K562 (cell line): ENCODE results near the gene RBFOX1. TPM values are rescaled to one million over a fixed set of nuclear protein-coding genes. Genes with fewer than 3 reads are reported as not detected.

Experiments
- ATAC-seq: fragments of 200-7000 bp; cut with Tn5 transposase; 3 replicates; pipeline ENCODE4 v1.9.1; 2020; ENCODE audit warnings: moderate library complexity
- BruUV-seq: library from RNA; stranded (reverse); fragments of 400-500 nt; replicated peaks from 2 replicates; lab custom pipeline; 2021; lab: Mats Ljungman, UMichigan
- CTCF ChIA-PET: fragments of 300-600 bp; formaldehyde crosslinking; extraction: SDS; loops from one replicate; lab custom pipeline; 2021; ENCODE audit warnings: low intra/inter-chr PET ratio; lab: Yijun Ruan, JAX
- POLR2A ChIA-PET: fragments of 300-600, 350-650 bp; sonication (Branson Sonifier 250); formaldehyde crosslinking; extraction: SDS; loops from one replicate; lab custom pipeline; 2021; ENCODE audit warnings: antibody characterized with exemption, inconsistent platforms; lab: Yijun Ruan, JAX
- DNase-seq, 4 experiments: peaks; one replicate each; pipeline versions ENCODE4 v3.0.0 to v3.0.0-alpha.2; 2011 to 2018; ENCODE audit warnings: low spot score in 3 of 4, mixed read lengths in 3 of 4; ENCODE audit errors: extremely low read depth in 1 of 4
- FAIRE-seq: peaks from 2 replicates; lab custom pipeline; 2011; peaks lifted over from hg19 to GRCh38; lab: Jason Lieb, UNC
- H2AFZ ChIP-seq: 2 replicates; pipeline ENCODE4 v1.6.0; 2011; ENCODE audit warnings: low read depth, low read length, control low read depth, inconsistent platforms
- H3K27ac ChIP-seq: fragments of 200-600 bp; 3 replicates; pipeline ENCODE4 v1.8.0; 2011; ENCODE audit warnings: low read depth, mild to moderate bottlenecking, control low read depth, inconsistent platforms, low read length, moderate library complexity, mixed read lengths; ENCODE audit errors: extremely low read depth
- H3K27me3 ChIP-seq, 2 experiments: fragments of 300-600 bp in 1 of 2; 2 replicates in 1 of 2; 3 replicates in 1 of 2; pipeline versions ENCODE4 v1.6.0 to v1.8.0; 2011; ENCODE audit warnings: inconsistent platforms in 2 of 2, low read length in 2 of 2, mild to moderate bottlenecking in 1 of 2, mixed read lengths in 1 of 2, moderate library complexity in 1 of 2; ENCODE audit not compliant: control insufficient read depth in 2 of 2, insufficient read depth in 2 of 2
- H3K36me3 ChIP-seq: fragments of 300-600 bp; 3 replicates; pipeline ENCODE4 v1.8.0; 2011; ENCODE audit warnings: mild to moderate bottlenecking, low read length, inconsistent platforms; ENCODE audit not compliant: control insufficient read depth, insufficient read depth
- H3K4me1 ChIP-seq, 2 experiments: fragments of 200-600 bp in 1 of 2; replicated peaks in 1 of 2; 2 replicates in 1 of 2; 3 replicates in 1 of 2; pipeline versions ENCODE4 v1.5.1 to v1.8.0; 2011; ENCODE audit warnings: inconsistent platforms in 2 of 2, low read length in 2 of 2, mild to moderate bottlenecking in 1 of 2, mixed read lengths in 1 of 2, moderate library complexity in 1 of 2; ENCODE audit not compliant: control insufficient read depth in 2 of 2, insufficient read depth in 2 of 2
- H3K4me2 ChIP-seq: 2 replicates; pipeline ENCODE4 v1.6.1; 2011; ENCODE audit warnings: low read length, control low read depth, inconsistent platforms, mixed read lengths; ENCODE audit not compliant: insufficient read depth
- H3K4me3 ChIP-seq: fragments of 200-600 bp; sonication (generic), shearing (Covaris generic); 2 replicates; pipeline ENCODE4 v1.5.1; 2016; ENCODE audit warnings: control low read depth, inconsistent platforms
- H3K79me2 ChIP-seq: fragments of 200-600 bp; 3 replicates; pipeline ENCODE4 v1.8.0; 2011; ENCODE audit warnings: low read length, inconsistent platforms; ENCODE audit not compliant: control insufficient read depth, insufficient read depth
- H3K9ac ChIP-seq, 2 experiments: 2 replicates each; pipeline versions ENCODE4 v1.6.0 to v1.6.1; 2011; ENCODE audit warnings: low read depth in 2 of 2, low read length in 2 of 2, control low read depth in 1 of 2, inconsistent platforms in 1 of 2, mild to moderate bottlenecking in 1 of 2, mixed read lengths in 1 of 2; ENCODE audit not compliant: insufficient read depth in 1 of 2
- H3K9me1 ChIP-seq: one replicate; pipeline ENCODE4 v1.6.0; 2011; ENCODE audit warnings: inconsistent platforms, mild to moderate bottlenecking, low read length, moderate library complexity; ENCODE audit not compliant: control insufficient read depth, insufficient read depth
- H3K9me3 ChIP-seq: replicated peaks from 2 replicates; pipeline ENCODE4 v1.5.1; 2011; ENCODE audit warnings: low read depth, low read length, inconsistent platforms; ENCODE audit not compliant: control insufficient read depth, insufficient read depth
- H4K20me1 ChIP-seq: replicated peaks from 2 replicates; pipeline ENCODE4 v1.6.1; 2011; ENCODE audit warnings: low read length, inconsistent platforms, mixed read lengths; ENCODE audit not compliant: control insufficient read depth, insufficient read depth
- CHD1 ChIP-seq: fragments of 200-600 bp; sonication (generic); IDR thresholded peaks from one replicate; pipeline ENCODE4 v1.6.1; 2012; ENCODE audit warnings: mild to moderate bottlenecking, moderate library complexity, low read length, inconsistent platforms
- DACH1 ChIP-seq: fragments of 450-650 bp; IDR thresholded peaks from 2 replicates; pipeline ENCODE4 v1.6.1; 2018; ENCODE audit not compliant: partially characterized antibody
- KAT2B ChIP-seq: IDR thresholded peaks from one replicate; pipeline ENCODE4 v1.6.1; 2012; ENCODE audit warnings: low read depth, mild to moderate bottlenecking, control low read depth, inconsistent platforms, low read length, moderate library complexity
- NFRKB ChIP-seq: fragments of 450-650 bp; IDR thresholded peaks from 2 replicates; pipeline ENCODE4 v1.6.1; 2016; ENCODE audit warnings: low read depth
- PKNOX1 ChIP-seq: fragments of 450-650 bp; IDR thresholded peaks from 2 replicates; pipeline ENCODE4 v1.6.1; 2016
- SMAD2 ChIP-seq: fragments of 150-350 bp; IDR thresholded peaks from 2 replicates; pipeline ENCODE4 v1.6.1; 2014; ENCODE audit warnings: low read depth, mild to moderate bottlenecking, low read length
- TAF7 ChIP-seq: fragments of 450-650 bp; IDR thresholded peaks from 2 replicates; pipeline ENCODE4 v1.6.1; 2016; ENCODE audit warnings: missing genetic modification characterization, missing compliant biosample characterization
- YY1 ChIP-seq, 3 experiments: IDR thresholded peaks; 2 replicates each; pipeline ENCODE4 v1.6.1; 2011; ENCODE audit warnings: low read length in 2 of 3, mild to moderate bottlenecking in 2 of 3, moderate library complexity in 2 of 3, borderline replicate concordance in 1 of 3, control low read depth in 1 of 3, low read depth in 1 of 3; ENCODE audit not compliant: insufficient read depth in 3 of 3, insufficient replicate concordance in 2 of 3, control insufficient read depth in 1 of 3, insufficient read length in 1 of 3; ENCODE audit errors: extremely low read depth in 1 of 3
- ZBTB49 ChIP-seq: sonication (generic); formaldehyde crosslinking; IDR thresholded peaks from 2 replicates; pipeline ENCODE4 v1.8.0; 2022; ENCODE audit warnings: missing genetic modification reagents, mild to moderate bottlenecking, borderline replicate concordance
- ZNF224 ChIP-seq: sonication (generic); formaldehyde crosslinking; IDR thresholded peaks from 2 replicates; pipeline ENCODE4 v1.8.0; 2022; ENCODE audit warnings: mild to moderate bottlenecking, missing genetic modification reagents
- WGBS: fragments of 100-300 bp; shearing (Covaris generic); methylation state at CpG from one replicate; pipeline ENCODE4 v1.1.6; 2016; ENCODE audit warnings: low coverage, mixed read lengths; ENCODE audit not compliant: insufficient coverage; ENCODE audit errors: missing lambda C conversion rate; 5-methylcytosine and 5-hydroxymethylcytosine counted together
- in situ Hi-C: fragments of 300-500 bp; cut with MboI; formaldehyde crosslinking; loops from 4 replicates; pipeline ENCODE4 v1.15.0; 2018; ENCODE audit warnings: inconsistent platforms, mixed read lengths
- intact Hi-C: fragments of 100-400 bp; cut with micrococcal nuclease; formaldehyde crosslinking; loops from 2 replicates; pipeline ENCODE4 v1.14.2; 2022
- polyA plus RNA-seq, 8 experiments: library from polyadenylated mRNA; depleted of rRNA in 4 of 8; stranded (reverse) in 5 of 8; unstranded in 3 of 8; fragments of >200 nt; fragmentation: Nextera tagmentation in 2 of 8; fragmentation: Illumina TruSeq in 1 of 8; extraction: Ambion mirVana in 2 of 8; extraction: Trizol in 1 of 8; gene quantifications; 2 replicates each; pipeline versions ENCODE4 v1.2.1 to v1.2.3, GENCODE V29; 2011 to 2014; ENCODE audit warnings: inconsistent platforms in 1 of 8, missing spikeins in 1 of 8
- total RNA-seq, 7 experiments: library from RNA; depleted of rRNA in 6 of 7; stranded (reverse); fragments of >200 nt in 6 of 7; fragmentation: Illumina TruSeq in 2 of 7; extraction: Trizol in 2 of 7; gene quantifications; 2 replicates each; pipeline versions ENCODE4 v1.2.1 to v1.2.3, GENCODE V29; 2011 to 2021; ENCODE audit warnings: low replicate concordance in 1 of 7

The RBFOX1 gene
- total and polyA plus RNA-seq, 9 of the 15 experiments (the other 6 are each of a cell fraction or from before 2014, with no cell fraction given) = 0.03 TPM; not detected in 8

- CTCF ChIA-PET = no interaction called here
- no peak for ATAC-seq
- Histone ChIP-seq H3K36me3 (no peaks in the 10 kb centered on the region), H4K20me1 (no peaks in the 10 kb centered on the region), H3K4me3 (no peak overlapping the region), H3K9me1 (no peaks in the 10 kb centered on the region), H3K4me2 (no peak overlapping the region), H3K27me3 (peaks cover 3 to 5% of the 10 kb centered on the region in 2 experiments; a peak in 2 of 5 replicates), H3K9me3 (no peaks in the 10 kb centered on the region), H3K27ac (no peak overlapping the region), H3K4me1 (no peaks in the 10 kb centered on the region), H3K79me2 (no peaks in the 10 kb centered on the region), H2AFZ (no peak overlapping the region), H3K9ac (no peak overlapping the region)
- no peak for FAIRE-seq
- DNase-seq = no peak
- POLR2A ChIA-PET = no interaction called here
- no TSS peak for BruUV-seq
- intact Hi-C loops = no loop called here
- 3% methylated on average over 6 of the region's 6 CpGs for WGBS
- TF ChIP-seq PKNOX1 = 0 out of 2 replicates have a peak, but pooled peaks have one; percentile 18
- TF ChIP-seq TAF7 (tag) = no peak
- in situ Hi-C loops = no loop called here
Observed at GRCh38 chr16:7343243-7343642, 10.6 kb downstream of the RBFOX1 start.

GRCh38 chr16:7344830-7345780 lies 12.5 kb downstream of the RBFOX1 start:
- Histone ChIP-seq H3K4me1 (no peaks in the 10 kb centered on the region), H3K9me3 (no peaks in the 10 kb centered on the region), H3K9me1 (no peaks in the 10 kb centered on the region), H3K4me3 (no peak overlapping the region), H3K27me3 (peaks cover 3 to 5% of the 10 kb centered on the region in 2 experiments; a peak in 2 of 5 replicates), H3K4me2 (no peak overlapping the region), H3K79me2 (no peaks in the 10 kb centered on the region), H2AFZ (no peak overlapping the region), H3K9ac (no peak overlapping the region), H4K20me1 (no peaks in the 10 kb centered on the region), H3K36me3 (no peaks in the 10 kb centered on the region), H3K27ac (no peak overlapping the region)
- ChIA-PET POLR2A (interaction anchor here (1.0 kb wide), 1 partner anchor 20 kb away, joined by 3 read pairs; no protein-coding TSS in a partner anchor), CTCF (no interaction called here)
- ATAC-seq (no peak), FAIRE-seq (no peak), DNase-seq (no peak)
- 2% methylated on average over 21 of the region's 23 CpGs for WGBS
- in situ Hi-C loops (no loop called here), intact Hi-C loops (no loop called here)
- BruUV-seq = no TSS peak
- TF ChIP-seq KAT2B (no peak), DACH1 (no peak), CHD1 (no peak), SMAD2 (no peak), YY1 (IDR thresholded peaks at IDR 0.05; ENCODE audit: borderline replicate concordance in 1 of 3, control insufficient read depth in 1 of 3, extremely low read depth in 1 of 3, insufficient read depth in 3 of 3, insufficient read length in 1 of 3, insufficient replicate concordance in 2 of 3, low read depth in 1 of 3, low read length in 2 of 3) (no peak), ZNF224 (no peak), ZBTB49 (CRISPR knock-in tag) (no peak), NFRKB (no peak)
